ENCODE data around the gene CBLIF. TPM values are rescaled to one million over a fixed set of nuclear protein-coding genes. Genes with fewer than 3 reads are reported as not detected.
A peak's percentile ranks its signal among the peaks of the same experiment; 100 is the strongest.

CBLIF gene
- total and polyA plus RNA-seq, 2 experiments from 2014 or later: not detected

DNA sequence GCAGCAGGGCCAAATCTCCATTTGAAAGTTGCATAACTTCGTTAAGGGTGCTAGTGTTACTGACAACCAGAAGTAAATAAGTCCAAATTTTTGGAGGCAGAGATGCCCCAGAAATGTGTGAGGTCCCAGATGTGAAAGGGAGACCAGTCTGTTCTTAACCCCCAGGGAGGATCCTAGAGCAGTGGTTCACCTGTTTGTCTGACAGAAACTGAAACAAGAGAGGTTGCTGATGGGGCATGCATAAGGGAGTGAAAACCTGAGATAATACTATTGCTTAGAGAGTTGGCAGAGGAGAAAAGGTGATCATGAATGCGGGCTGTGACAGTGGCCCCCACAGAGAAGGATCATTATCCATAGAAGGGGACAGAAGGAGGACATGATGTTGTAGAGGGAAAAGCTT, 3.8 kb downstream of the CBLIF start:
- Histone ChIP-seq H3K4me3 (no peak overlapping the region), H4K20me1 (ENCODE audit: insufficient read depth) (no peaks in the 10 kb centered on the region), H3K4me1 (ENCODE audit: insufficient read depth) (no peaks in the 10 kb centered on the region), H2AFZ (no peak overlapping the region), H3K9ac (no peak overlapping the region), H3K27me3 (replicated peaks; ENCODE audit: insufficient read depth) (no peaks in the 10 kb centered on the region; the same call in 1 of the 2 replicates), H3K9me2 (ENCODE audit: insufficient read depth) (no peaks in the 10 kb centered on the region), H3K36me3 (ENCODE audit: low read depth) (no peaks in the 10 kb centered on the region), H3K4me2 (ENCODE audit: unreplicated experiment) (no peak overlapping the region), H3F3A (ENCODE audit: insufficient read depth) (no peaks in the 10 kb centered on the region), H3K9me3 (ENCODE audit: low read depth) (no peaks in the 10 kb centered on the region), H3K79me2 (ENCODE audit: insufficient read depth) (no peaks in the 10 kb centered on the region), H3K27ac (no peak overlapping the region)
- 49 to 54% methylated on average over 2 of the region's 2 CpGs for WGBS, 2 experiments (ENCODE audit: low coverage in 1 of 2, low lambda C conversion rate in 2 of 2, missing lambda C conversion rate in 2 of 2)
- no peak for DNase-seq
- in situ Hi-C loops (cut with MboI): no loop called here
- TF ChIP-seq EZH2 (IDR thresholded peaks at IDR 0.05; ENCODE audit: insufficient read depth, poor library complexity, severe bottlenecking) (no peak), EZH2phosphoT487 (IDR thresholded peaks at IDR 0.05; ENCODE audit: insufficient read depth, low read depth) (no peak)

- Histone ChIP-seq H3K36me3 (ENCODE audit: low read depth) (no peaks in the 10 kb centered on the region), H3K4me3 (no peak overlapping the region), H3K4me2 (ENCODE audit: unreplicated experiment) (no peak overlapping the region), H3K79me2 (ENCODE audit: insufficient read depth) (no peaks in the 10 kb centered on the region), H4K20me1 (ENCODE audit: insufficient read depth) (no peaks in the 10 kb centered on the region), H3F3A (ENCODE audit: insufficient read depth) (no peaks in the 10 kb centered on the region), H3K9me2 (ENCODE audit: insufficient read depth) (no peaks in the 10 kb centered on the region), H3K9ac (no peak overlapping the region), H2AFZ (no peak overlapping the region), H3K4me1 (ENCODE audit: insufficient read depth) (no peaks in the 10 kb centered on the region), H3K27ac (no peak overlapping the region), H3K9me3 (ENCODE audit: low read depth) (no peaks in the 10 kb centered on the region), H3K27me3 (replicated peaks; ENCODE audit: insufficient read depth) (no peaks in the 10 kb centered on the region; the same call in 1 of the 2 replicates)
- TF ChIP-seq EZH2phosphoT487 (IDR thresholded peaks at IDR 0.05; ENCODE audit: insufficient read depth, low read depth) (no peak), EZH2 (IDR thresholded peaks at IDR 0.05; ENCODE audit: insufficient read depth, poor library complexity, severe bottlenecking) (no peak)
- in situ Hi-C loops (cut with MboI): no loop called here
- no peak for DNase-seq
Observed at GRCh38 chr11:59839615-59840014, 5.7 kb downstream of the CBLIF start.

- H3K9me2 ChIP-seq (ENCODE audit: insufficient read depth): no peaks in the 10 kb centered on the region
- no peaks in the 10 kb centered on the region for H3K36me3 ChIP-seq (ENCODE audit: low read depth)
- no peaks in the 10 kb centered on the region for H4K20me1 ChIP-seq (ENCODE audit: insufficient read depth)
- WGBS, 2 experiments (ENCODE audit: low coverage in 1 of 2, low lambda C conversion rate in 2 of 2, missing lambda C conversion rate in 2 of 2): 22 to 24% methylated on average over 2 of the region's 2 CpGs
- no peak overlapping the region for H3K4me2 ChIP-seq (ENCODE audit: unreplicated experiment)
- H2AFZ ChIP-seq: no peak overlapping the region
- H3F3A ChIP-seq (ENCODE audit: insufficient read depth): no peaks in the 10 kb centered on the region
- no peak overlapping the region for H3K27ac ChIP-seq
- in situ Hi-C loops (cut with MboI): no loop called here
- no peak overlapping the region for H3K9ac ChIP-seq
- no peaks in the 10 kb centered on the region for H3K79me2 ChIP-seq (ENCODE audit: insufficient read depth)
- no peaks in the 10 kb centered on the region for H3K9me3 ChIP-seq (ENCODE audit: low read depth)
- H3K4me1 ChIP-seq (ENCODE audit: insufficient read depth): no peaks in the 10 kb centered on the region
- H3K27me3 ChIP-seq (replicated peaks; ENCODE audit: insufficient read depth): no peaks in the 10 kb centered on the region; the same call in 1 of the 2 replicates
- no peak for TF ChIP-seq EZH2phosphoT487 (IDR thresholded peaks at IDR 0.05; ENCODE audit: insufficient read depth, low read depth)
- TF ChIP-seq EZH2 (IDR thresholded peaks at IDR 0.05; ENCODE audit: insufficient read depth, poor library complexity, severe bottlenecking): no peak
- H3K4me3 ChIP-seq: no peak overlapping the region
- DNase-seq: no peak
Observed at GRCh38 chr11:59833602-59834001, 11.7 kb downstream of the CBLIF start.

DNA sequence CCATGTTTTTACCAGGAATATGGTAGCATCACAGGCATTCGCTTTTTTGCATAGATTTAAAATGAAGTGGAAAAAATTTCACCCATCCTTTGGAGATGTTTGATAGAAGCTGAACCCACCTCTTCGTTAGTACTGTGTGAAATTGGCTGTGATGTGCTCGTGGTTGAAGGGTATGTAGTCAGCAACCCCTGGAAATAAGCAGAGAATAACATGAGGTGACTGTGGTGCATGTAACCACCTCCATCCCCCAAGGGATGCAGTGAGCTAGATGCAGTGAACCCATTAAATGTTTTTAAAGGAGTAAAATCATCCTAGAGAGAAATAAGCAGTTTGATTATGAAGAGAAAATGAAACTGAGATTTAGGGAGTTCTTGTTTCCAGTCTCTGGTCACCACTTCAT, 15.9 kb downstream of the CBLIF start:
- in situ Hi-C loops (cut with MboI): no loop called here
- Histone ChIP-seq H4K20me1 (ENCODE audit: insufficient read depth) (no peaks in the 10 kb centered on the region), H3K9ac (no peak overlapping the region), H3K9me3 (ENCODE audit: low read depth) (no peaks in the 10 kb centered on the region), H3K36me3 (ENCODE audit: low read depth) (no peaks in the 10 kb centered on the region), H3K27ac (no peak overlapping the region), H3K4me1 (ENCODE audit: insufficient read depth) (no peaks in the 10 kb centered on the region), H3K4me3 (no peak overlapping the region), H2AFZ (no peak overlapping the region), H3K4me2 (ENCODE audit: unreplicated experiment) (no peak overlapping the region), H3F3A (ENCODE audit: insufficient read depth) (no peaks in the 10 kb centered on the region), H3K9me2 (ENCODE audit: insufficient read depth) (no peaks in the 10 kb centered on the region), H3K79me2 (ENCODE audit: insufficient read depth) (no peaks in the 10 kb centered on the region), H3K27me3 (replicated peaks; ENCODE audit: insufficient read depth) (no peaks in the 10 kb centered on the region)
- WGBS, 2 experiments (ENCODE audit: low coverage in 1 of 2, low lambda C conversion rate in 2 of 2, missing lambda C conversion rate in 2 of 2): 28 to 30% methylated on average over 3 of the region's 3 CpGs
- no peak for DNase-seq
- TF ChIP-seq EZH2 (IDR thresholded peaks at IDR 0.05; ENCODE audit: insufficient read depth, poor library complexity, severe bottlenecking) (no peak), EZH2phosphoT487 (IDR thresholded peaks at IDR 0.05; ENCODE audit: insufficient read depth, low read depth) (no peak)

DNA sequence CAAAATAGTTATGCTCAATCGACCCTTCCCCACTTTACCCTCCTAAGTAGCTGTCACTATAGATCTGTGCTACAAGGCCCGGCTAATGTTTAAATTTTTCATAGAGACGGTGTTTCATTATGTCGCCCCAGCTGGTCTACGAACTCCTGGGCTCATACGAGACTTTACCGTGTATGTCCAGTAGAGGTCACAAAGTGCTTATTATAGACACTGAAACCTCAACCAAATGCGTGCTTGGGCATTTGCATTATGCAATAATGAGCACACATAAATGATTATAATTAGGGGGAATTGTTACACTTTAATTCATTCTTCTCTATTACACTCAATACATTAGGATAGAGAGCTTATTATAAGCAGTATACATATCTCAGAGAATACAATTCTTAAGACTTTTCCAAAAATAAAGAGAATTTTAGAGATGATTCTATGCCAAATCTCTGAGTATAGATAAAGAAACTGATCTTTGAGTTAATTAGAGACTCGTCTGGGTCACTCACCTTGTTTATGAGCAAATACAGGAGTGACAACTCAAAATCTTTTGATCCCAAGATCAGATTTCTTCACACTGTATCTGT, 22.2 kb downstream of the CBLIF start:
- H3K9me2 ChIP-seq (ENCODE audit: insufficient read depth): no peaks in the 10 kb centered on the region
- WGBS, 2 experiments (ENCODE audit: low coverage in 1 of 2, low lambda C conversion rate in 2 of 2, missing lambda C conversion rate in 2 of 2): 20 to 21% methylated on average over 9 of the region's 9 CpGs
- no peaks in the 10 kb centered on the region for H3K9me3 ChIP-seq (ENCODE audit: low read depth)
- H3K9ac ChIP-seq: no peak overlapping the region
- peak overlapping the region; percentile 68 for H2AFZ ChIP-seq
- H3K27ac ChIP-seq: no peak overlapping the region
- H3K4me2 ChIP-seq (ENCODE audit: unreplicated experiment): no peak overlapping the region
- TF ChIP-seq EZH2 (IDR thresholded peaks at IDR 0.05; ENCODE audit: insufficient read depth, poor library complexity, severe bottlenecking) (no peak), EZH2phosphoT487 (IDR thresholded peaks at IDR 0.05; ENCODE audit: insufficient read depth, low read depth) (no peak)
- H3K4me1 ChIP-seq (ENCODE audit: insufficient read depth): no peaks in the 10 kb centered on the region
- no peaks in the 10 kb centered on the region for H3K79me2 ChIP-seq (ENCODE audit: insufficient read depth)
- H3K27me3 ChIP-seq (replicated peaks; ENCODE audit: insufficient read depth): no peaks in the 10 kb centered on the region
- peak; percentile 87 for DNase-seq
- H3K4me3 ChIP-seq: no peak overlapping the region
- H3F3A ChIP-seq (ENCODE audit: insufficient read depth): no peaks in the 10 kb centered on the region
- no peaks in the 10 kb centered on the region for H4K20me1 ChIP-seq (ENCODE audit: insufficient read depth)
- in situ Hi-C loops (cut with MboI): loop anchor here (5.0 kb wide), 1 partner anchor 94 kb away; no protein-coding TSS in a partner anchor
- H3K36me3 ChIP-seq (ENCODE audit: low read depth): no peaks in the 10 kb centered on the region

Data from GM23248 (cell line).